Subcutaneous adipose tissue (tissue), 4 donors: Measurements from ENCODE around the gene SLC45A2. TPM values are rescaled to one million over a fixed set of nuclear protein-coding genes. Genes with fewer than 3 reads are reported as not detected.

ENCODE experiments used
- CTCF ChIP-seq: fragments of 450-650 bp; IDR thresholded peaks from one replicate; pipeline ENCODE4 v1.5.1; 2016; ENCODE audit warnings: low read depth, mild to moderate bottlenecking, control low read depth, antibody characterized with exemption, moderate library complexity
- total RNA-seq, 4 donors: library from RNA; depleted of rRNA; stranded (reverse); fragments of >200 nt; gene quantifications; one replicate each; pipeline ENCODE4 v1.1.0, GENCODE V29; 2016

The SLC45A2 gene
- total RNA-seq, 4 donors from 2014 or later, result not detected

- TF ChIP-seq CTCF, result no peak
Observed at GRCh38 chr5:34005681-34006080, 21.2 kb upstream of the SLC45A2 start.

- no peak for TF ChIP-seq CTCF
Observed at GRCh38 chr5:34005211-34005610, 20.7 kb upstream of the SLC45A2 start.

- TF ChIP-seq CTCF, result no peak
Observed at GRCh38 chr5:34003941-34004340, 19.4 kb upstream of the SLC45A2 start.

- TF ChIP-seq CTCF, result no peak
Observed at GRCh38 chr5:34002629-34003328, 18.3 kb upstream of the SLC45A2 start.

GRCh38 chr5:34001241-34001841 lies 16.8 kb upstream of the SLC45A2 start:
- no peak for TF ChIP-seq CTCF

GRCh38 chr5:33999978-34000377 lies 15.5 kb upstream of the SLC45A2 start:
- no peak for TF ChIP-seq CTCF

- TF ChIP-seq CTCF, result no peak
Observed at GRCh38 chr5:33997331-33997983, 13.0 kb upstream of the SLC45A2 start.
